ENCODE data around the gene NTNG2.

GRCh38 chr9:132182314-132183091 is 20.6 kb downstream of the NTNG2 start:
- TF ChIP-seq POLR2AphosphoS5 (IDR thresholded peaks at IDR 0.05; ENCODE audit: borderline replicate concordance, low read depth, low read length) (no peak), EZH2 (IDR thresholded peaks at IDR 0.05) (no peak), FOXP2 (optimal IDR thresholded peaks at IDR 0.05; ENCODE audit: control extremely low read depth, extremely low read length, insufficient read depth) (no peak)

All from SK-N-MC (cell line).